ENCODE measurements around the gene CDH13.

CDH13 gene

GRCh38 chr16:82855471-82855870 lies 228.7 kb downstream of the CDH13 start:
- DNase-seq = no peak

GRCh38 chr16:82857693-82858365 lies 231.1 kb downstream of the CDH13 start:
- no peak for DNase-seq

GRCh38 chr16:82859662-82860061 lies 232.9 kb downstream of the CDH13 start:
- no peak for DNase-seq

GRCh38 chr16:82860071-82860470 lies 233.3 kb downstream of the CDH13 start:
- DNase-seq = no peak

GRCh38 chr16:82862057-82862456 lies 235.3 kb downstream of the CDH13 start:
- DNase-seq = no peak

GRCh38 chr16:82864332-82865040 lies 237.7 kb downstream of the CDH13 start:
- no peak for DNase-seq

GRCh38 chr16:82865412-82865811 lies 238.6 kb downstream of the CDH13 start:
- DNase-seq = no peak

GRCh38 chr16:82867485-82867884 lies 240.7 kb downstream of the CDH13 start:
- no peak for DNase-seq

GRCh38 chr16:82874271-82874670 lies 247.5 kb downstream of the CDH13 start:
- no peak for DNase-seq

- DNase-seq = no peak
These were observed 247.9 kb downstream of the CDH13 start for GRCh38 chr16:82874672-82875071.

GRCh38 chr16:82876951-82877350 lies 250.2 kb downstream of the CDH13 start:
- no peak for DNase-seq

GRCh38 chr16:82878466-82878865 lies 251.7 kb downstream of the CDH13 start:
- no peak for DNase-seq

GRCh38 chr16:82880346-82880745 lies 253.6 kb downstream of the CDH13 start:
- no peak for DNase-seq

- no peak for DNase-seq
These were observed 254.7 kb downstream of the CDH13 start for GRCh38 chr16:82881516-82881915.

GRCh38 chr16:82882226-82882625 lies 255.5 kb downstream of the CDH13 start:
- no peak for DNase-seq

- DNase-seq = no peak
These were observed 256.4 kb downstream of the CDH13 start for GRCh38 chr16:82882982-82883835.

- DNase-seq = no peak
These were observed 257.6 kb downstream of the CDH13 start for GRCh38 chr16:82884320-82884898.

GRCh38 chr16:82886146-82886545 lies 259.4 kb downstream of the CDH13 start:
- no peak for DNase-seq

GRCh38 chr16:82888591-82889001 lies 261.8 kb downstream of the CDH13 start:
- DNase-seq = no peak

- DNase-seq = no peak
These were observed 264.7 kb downstream of the CDH13 start for GRCh38 chr16:82891424-82891823.

GRCh38 chr16:82891918-82892317 lies 265.1 kb downstream of the CDH13 start:
- DNase-seq = no peak

- DNase-seq = no peak
These were observed 265.6 kb downstream of the CDH13 start for GRCh38 chr16:82892324-82892723.

- no peak for DNase-seq
These were observed 269.1 kb downstream of the CDH13 start for GRCh38 chr16:82895843-82896242.
